Endometrial microvascular endothelial cells (primary cell): Measurements from ENCODE around the gene KCNQ4. TPM values are rescaled to one million over a fixed set of nuclear protein-coding genes. Genes with fewer than 3 reads are reported as not detected.

Source experiments
- in situ Hi-C: cut with HindIII; loops from 2 replicates; pipeline ENCODE4 v1.10.0; 2017; ENCODE audit warnings: low sequenced_read_pairs, low pct_unique_long_range_greater_than_20kb; ENCODE audit errors: inconsistent ontology term
- total RNA-seq: library from RNA; depleted of rRNA; stranded (reverse); fragments of >200 nt; gene quantifications from one replicate; pipeline ENCODE4 v1.2.3, GENCODE V29; 2015; ENCODE audit errors: inconsistent ontology term

Gene KCNQ4
- total RNA-seq, 1 donor from 2014 or later = not detected

GRCh38 chr1:40773748-40774265 lies 9.8 kb upstream of the KCNQ4 start:
- in situ Hi-C loops = no loop called here

- in situ Hi-C loops = no loop called here
Measured at GRCh38 chr1:40774266-40774998, 9.2 kb upstream of the KCNQ4 start.

- in situ Hi-C loops = no loop called here
Measured at GRCh38 chr1:40776236-40777072, 7.1 kb upstream of the KCNQ4 start.

GRCh38 chr1:40777224-40777970 lies 6.2 kb upstream of the KCNQ4 start:
- in situ Hi-C loops = no loop called here

GRCh38 chr1:40780678-40781607 lies 2.6 kb upstream of the KCNQ4 start:
- in situ Hi-C loops = no loop called here

- in situ Hi-C loops = no loop called here
Measured at GRCh38 chr1:40781608-40781971, 2.0 kb upstream of the KCNQ4 start.

GRCh38 chr1:40782371-40782956 lies 1.1 kb upstream of the KCNQ4 start:
- in situ Hi-C loops = no loop called here

GRCh38 chr1:40784141-40784770 lies 669 bp downstream of the KCNQ4 start:
- in situ Hi-C loops = no loop called here

- in situ Hi-C loops = no loop called here
Measured at GRCh38 chr1:40784771-40785151, 1.2 kb downstream of the KCNQ4 start.

GRCh38 chr1:40785446-40785845 lies 1.9 kb downstream of the KCNQ4 start:
- in situ Hi-C loops = no loop called here

GRCh38 chr1:40786171-40786994 lies 2.8 kb downstream of the KCNQ4 start:
- in situ Hi-C loops = no loop called here

- in situ Hi-C loops = no loop called here
Measured at GRCh38 chr1:40786995-40787705, 3.6 kb downstream of the KCNQ4 start.

- in situ Hi-C loops = no loop called here
Measured at GRCh38 chr1:40787737-40788560, 4.4 kb downstream of the KCNQ4 start.

- in situ Hi-C loops = no loop called here
Measured at GRCh38 chr1:40788561-40789341, 5.2 kb downstream of the KCNQ4 start.

- in situ Hi-C loops = no loop called here
Measured at GRCh38 chr1:40789342-40789598, 5.7 kb downstream of the KCNQ4 start.
